GM23338 (cell line): ENCODE measurements around the gene SLC4A8. TPM values are rescaled to one million over a fixed set of nuclear protein-coding genes. Genes with fewer than 3 reads are reported as not detected.

Experiments
- ATAC-seq: fragments of 200-7000 bp; cut with Tn5 transposase; 3 replicates; pipeline ENCODE4 v1.9.1; 2020
- DNase-seq: peaks from one replicate; pipeline ENCODE4 v3.0.0-alpha.2; 2015; ENCODE audit warnings: low spot score
- H2AFZ ChIP-seq: fragments of 200-600 bp; sonication (generic); 2 replicates; pipeline ENCODE4 v1.8.0; 2016; ENCODE audit warnings: antibody characterized with exemption, mild to moderate bottlenecking, moderate library complexity
- H3F3A ChIP-seq: fragments of 200-600 bp; sonication (generic); replicated peaks from 2 replicates; pipeline ENCODE4 v1.8.0; 2017; ENCODE audit warnings: antibody characterized with exemption, mixed run types, low read depth
- H3K27ac ChIP-seq: fragments of 200-600 bp; sonication (generic); 2 replicates; pipeline ENCODE4 v1.6.1; 2016; ENCODE audit warnings: low read depth
- H3K27me3 ChIP-seq: fragments of 200-600 bp; sonication (generic); 2 replicates; pipeline ENCODE4 v1.8.0; 2016; ENCODE audit warnings: mild to moderate bottlenecking, mixed run types, moderate library complexity; ENCODE audit not compliant: insufficient read depth
- H3K36me3 ChIP-seq: fragments of 200-600 bp; sonication (generic); 2 replicates; pipeline ENCODE4 v1.8.0; 2016; ENCODE audit warnings: mild to moderate bottlenecking; ENCODE audit not compliant: insufficient read depth
- H3K4me1 ChIP-seq: fragments of 200-600 bp; sonication (generic); 2 replicates; pipeline ENCODE4 v1.8.0; 2016; ENCODE audit warnings: mild to moderate bottlenecking, moderate library complexity; ENCODE audit not compliant: insufficient read depth
- H3K4me2 ChIP-seq: fragments of 200-600 bp; sonication (generic); 2 replicates; pipeline ENCODE4 v1.7.1; 2017; ENCODE audit warnings: mixed run types
- H3K4me3 ChIP-seq: fragments of 200-600 bp; sonication (generic); 2 replicates; pipeline ENCODE4 v1.6.1; 2016; ENCODE audit warnings: mixed run types
- H3K79me2 ChIP-seq: fragments of 200-600 bp; sonication (generic); replicated peaks from 2 replicates; pipeline ENCODE4 v1.8.0; 2017; ENCODE audit warnings: mild to moderate bottlenecking; ENCODE audit not compliant: insufficient read depth
- H3K9me2 ChIP-seq: fragments of 200-600 bp; sonication (generic); 2 replicates; pipeline ENCODE4 v1.8.0; 2017; ENCODE audit not compliant: insufficient read depth
- H4K20me1 ChIP-seq: fragments of 200-600 bp; sonication (generic); replicated peaks from 2 replicates; pipeline ENCODE4 v1.8.0; 2017; ENCODE audit warnings: mild to moderate bottlenecking; ENCODE audit not compliant: insufficient read depth
- H3K27ac Mint-ChIP-seq: 2 replicates; pipeline ENCODE4 v1.8.0; 2020; ENCODE audit warnings: inconsistent platforms, mild to moderate bottlenecking, moderate library complexity, mixed read lengths
- H3K27me3 Mint-ChIP-seq: 3 replicates; pipeline ENCODE4 v1.8.0; 2022; ENCODE audit warnings: low read depth, mild to moderate bottlenecking, moderate library complexity, mixed read lengths, inconsistent platforms; ENCODE audit not compliant: insufficient read depth, poor library complexity
- H3K36me3 Mint-ChIP-seq: 3 replicates; pipeline ENCODE4 v1.8.0; 2021; ENCODE audit warnings: low read depth, mild to moderate bottlenecking, inconsistent platforms, moderate library complexity, mixed read lengths
- H3K4me1 Mint-ChIP-seq: 3 replicates; pipeline ENCODE4 v1.8.0; 2020; ENCODE audit warnings: mild to moderate bottlenecking, inconsistent platforms, mixed read lengths
- H3K4me3 Mint-ChIP-seq: 3 replicates; pipeline ENCODE4 v1.8.0; 2021; ENCODE audit warnings: moderate library complexity, mild to moderate bottlenecking, inconsistent platforms, mixed read lengths
- H3K9me3 Mint-ChIP-seq: 3 replicates; pipeline ENCODE4 v1.8.0; 2020; ENCODE audit warnings: moderate library complexity, mild to moderate bottlenecking, inconsistent platforms, mixed read lengths
- EZH2 ChIP-seq: fragments of 200-600 bp; sonication (generic); IDR thresholded peaks from one replicate; pipeline ENCODE4 v1.8.0; 2017; ENCODE audit warnings: antibody characterized with exemption, mild to moderate bottlenecking, low read depth; ENCODE audit not compliant: unreplicated experiment
- POLR2AphosphoS5 ChIP-seq: IDR thresholded peaks from 2 replicates; pipeline ENCODE4 v1.6.1; 2016; ENCODE audit warnings: antibody characterized with exemption, low read depth
- ZNF114 ChIP-seq: fragments of 250-450 bp; sonication (Bioruptor Pico); IDR thresholded peaks from 2 replicates; pipeline ENCODE4 v1.5.0; 2020; ENCODE audit warnings: mild to moderate bottlenecking, moderate library complexity
- polyA plus RNA-seq: library from polyadenylated mRNA; unstranded; fragments of >200 nt; fragmentation: Nextera tagmentation; extraction: Ambion mirVana; gene quantifications from 2 replicates; pipeline ENCODE4 v1.2.1, GENCODE V29; 2016
- total RNA-seq: library from RNA; depleted of rRNA; stranded (reverse); fragments of >200 nt; shearing (Covaris generic); gene quantifications from 2 replicates; pipeline ENCODE4 v1.2.3, GENCODE V29; 2014
- TF ChIP-seq, protein P1 (sequence below): fragments of 250-450 bp; sonication (Bioruptor Pico); IDR thresholded peaks from 2 replicates; pipeline ENCODE4 v1.5.0; 2020; ENCODE audit warnings: mild to moderate bottlenecking, moderate library complexity
- TF ChIP-seq, protein P2 (sequence below), 2 experiments: fragments of 200-600 bp in 1 of 2; sonication (generic) in 1 of 2; conservative IDR thresholded peaks; 2 replicates each; pipeline versions ENCODE4 v1.5.1 to v1.6.1; 2016 to 2017; ENCODE audit warnings: antibody characterized with exemption in 2 of 2, low read depth in 2 of 2, mild to moderate bottlenecking in 2 of 2, moderate library complexity in 1 of 2

The SLC4A8 gene
- total and polyA plus RNA-seq, 2 experiments from 2014 or later: 7.6 to 9.2 TPM

DNA sequence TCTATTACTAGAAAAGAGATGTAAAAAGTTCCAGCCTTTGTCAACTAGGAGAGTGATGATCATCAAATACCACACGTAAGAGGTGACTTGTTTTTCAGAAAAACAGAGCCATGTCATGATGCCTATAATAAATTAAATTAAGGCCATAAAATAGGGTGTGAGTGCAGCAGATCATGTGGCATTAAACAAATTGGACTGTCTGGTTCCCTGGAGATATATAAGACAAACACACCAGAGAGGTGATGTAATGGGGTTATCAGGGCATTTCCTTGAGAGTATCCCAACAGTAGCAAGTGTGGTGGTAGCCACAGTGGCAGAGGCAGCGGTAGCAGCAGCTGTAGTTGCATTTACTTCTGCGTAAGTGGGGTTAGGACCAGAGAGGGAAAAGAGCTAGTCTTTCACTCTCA, 18.8 kb upstream of the SLC4A8 start (continued):
- TF ChIP-seq, protein P1, sequence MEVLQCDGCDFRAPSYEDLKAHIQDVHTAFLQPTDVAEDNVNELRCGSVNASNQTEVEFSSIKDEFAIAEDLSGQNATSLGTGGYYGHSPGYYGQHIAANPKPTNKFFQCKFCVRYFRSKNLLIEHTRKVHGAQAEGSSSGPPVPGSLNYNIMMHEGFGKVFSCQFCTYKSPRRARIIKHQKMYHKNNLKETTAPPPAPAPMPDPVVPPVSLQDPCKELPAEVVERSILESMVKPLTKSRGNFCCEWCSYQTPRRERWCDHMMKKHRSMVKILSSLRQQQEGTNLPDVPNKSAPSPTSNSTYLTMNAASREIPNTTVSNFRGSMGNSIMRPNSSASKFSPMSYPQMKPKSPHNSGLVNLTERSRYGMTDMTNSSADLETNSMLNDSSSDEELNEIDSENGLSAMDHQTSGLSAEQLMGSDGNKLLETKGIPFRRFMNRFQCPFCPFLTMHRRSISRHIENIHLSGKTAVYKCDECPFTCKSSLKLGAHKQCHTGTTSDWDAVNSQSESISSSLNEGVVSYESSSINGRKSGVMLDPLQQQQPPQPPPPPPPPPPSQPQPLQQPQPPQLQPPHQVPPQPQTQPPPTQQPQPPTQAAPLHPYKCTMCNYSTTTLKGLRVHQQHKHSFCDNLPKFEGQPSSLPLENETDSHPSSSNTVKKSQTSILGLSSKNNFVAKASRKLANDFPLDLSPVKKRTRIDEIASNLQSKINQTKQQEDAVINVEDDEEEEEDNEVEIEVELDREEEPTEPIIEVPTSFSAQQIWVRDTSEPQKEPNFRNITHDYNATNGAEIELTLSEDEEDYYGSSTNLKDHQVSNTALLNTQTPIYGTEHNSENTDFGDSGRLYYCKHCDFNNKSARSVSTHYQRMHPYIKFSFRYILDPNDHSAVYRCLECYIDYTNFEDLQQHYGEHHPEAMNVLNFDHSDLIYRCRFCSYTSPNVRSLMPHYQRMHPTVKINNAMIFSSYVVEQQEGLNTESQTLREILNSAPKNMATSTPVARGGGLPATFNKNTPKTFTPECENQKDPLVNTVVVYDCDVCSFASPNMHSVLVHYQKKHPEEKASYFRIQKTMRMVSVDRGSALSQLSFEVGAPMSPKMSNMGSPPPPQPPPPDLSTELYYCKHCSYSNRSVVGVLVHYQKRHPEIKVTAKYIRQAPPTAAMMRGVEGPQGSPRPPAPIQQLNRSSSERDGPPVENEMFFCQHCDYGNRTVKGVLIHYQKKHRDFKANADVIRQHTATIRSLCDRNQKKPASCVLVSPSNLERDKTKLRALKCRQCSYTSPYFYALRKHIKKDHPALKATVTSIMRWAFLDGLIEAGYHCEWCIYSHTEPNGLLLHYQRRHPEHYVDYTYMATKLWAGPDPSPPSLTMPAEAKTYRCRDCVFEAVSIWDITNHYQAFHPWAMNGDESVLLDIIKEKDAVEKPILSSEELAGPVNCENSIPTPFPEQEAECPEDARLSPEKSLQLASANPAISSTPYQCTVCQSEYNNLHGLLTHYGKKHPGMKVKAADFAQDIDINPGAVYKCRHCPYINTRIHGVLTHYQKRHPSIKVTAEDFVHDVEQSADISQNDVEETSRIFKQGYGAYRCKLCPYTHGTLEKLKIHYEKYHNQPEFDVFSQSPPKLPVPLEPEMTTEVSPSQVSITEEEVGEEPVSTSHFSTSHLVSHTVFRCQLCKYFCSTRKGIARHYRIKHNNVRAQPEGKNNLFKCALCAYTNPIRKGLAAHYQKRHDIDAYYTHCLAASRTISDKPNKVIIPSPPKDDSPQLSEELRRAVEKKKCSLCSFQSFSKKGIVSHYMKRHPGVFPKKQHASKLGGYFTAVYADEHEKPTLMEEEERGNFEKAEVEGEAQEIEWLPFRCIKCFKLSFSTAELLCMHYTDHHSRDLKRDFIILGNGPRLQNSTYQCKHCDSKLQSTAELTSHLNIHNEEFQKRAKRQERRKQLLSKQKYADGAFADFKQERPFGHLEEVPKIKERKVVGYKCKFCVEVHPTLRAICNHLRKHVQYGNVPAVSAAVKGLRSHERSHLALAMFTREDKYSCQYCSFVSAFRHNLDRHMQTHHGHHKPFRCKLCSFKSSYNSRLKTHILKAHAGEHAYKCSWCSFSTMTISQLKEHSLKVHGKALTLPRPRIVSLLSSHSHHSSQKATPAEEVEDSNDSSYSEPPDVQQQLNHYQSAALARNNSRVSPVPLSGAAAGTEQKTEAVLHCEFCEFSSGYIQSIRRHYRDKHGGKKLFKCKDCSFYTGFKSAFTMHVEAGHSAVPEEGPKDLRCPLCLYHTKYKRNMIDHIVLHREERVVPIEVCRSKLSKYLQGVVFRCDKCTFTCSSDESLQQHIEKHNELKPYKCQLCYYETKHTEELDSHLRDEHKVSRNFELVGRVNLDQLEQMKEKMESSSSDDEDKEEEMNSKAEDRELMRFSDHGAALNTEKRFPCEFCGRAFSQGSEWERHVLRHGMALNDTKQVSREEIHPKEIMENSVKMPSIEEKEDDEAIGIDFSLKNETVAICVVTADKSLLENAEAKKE: no peak
- TF ChIP-seq ZNF114 (no peak), EZH2 (no peak), POLR2AphosphoS5 (no peak)
- TF ChIP-seq, protein P2, sequence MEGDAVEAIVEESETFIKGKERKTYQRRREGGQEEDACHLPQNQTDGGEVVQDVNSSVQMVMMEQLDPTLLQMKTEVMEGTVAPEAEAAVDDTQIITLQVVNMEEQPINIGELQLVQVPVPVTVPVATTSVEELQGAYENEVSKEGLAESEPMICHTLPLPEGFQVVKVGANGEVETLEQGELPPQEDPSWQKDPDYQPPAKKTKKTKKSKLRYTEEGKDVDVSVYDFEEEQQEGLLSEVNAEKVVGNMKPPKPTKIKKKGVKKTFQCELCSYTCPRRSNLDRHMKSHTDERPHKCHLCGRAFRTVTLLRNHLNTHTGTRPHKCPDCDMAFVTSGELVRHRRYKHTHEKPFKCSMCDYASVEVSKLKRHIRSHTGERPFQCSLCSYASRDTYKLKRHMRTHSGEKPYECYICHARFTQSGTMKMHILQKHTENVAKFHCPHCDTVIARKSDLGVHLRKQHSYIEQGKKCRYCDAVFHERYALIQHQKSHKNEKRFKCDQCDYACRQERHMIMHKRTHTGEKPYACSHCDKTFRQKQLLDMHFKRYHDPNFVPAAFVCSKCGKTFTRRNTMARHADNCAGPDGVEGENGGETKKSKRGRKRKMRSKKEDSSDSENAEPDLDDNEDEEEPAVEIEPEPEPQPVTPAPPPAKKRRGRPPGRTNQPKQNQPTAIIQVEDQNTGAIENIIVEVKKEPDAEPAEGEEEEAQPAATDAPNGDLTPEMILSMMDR (conservative IDR thresholded peaks at IDR 0.05; ENCODE audit: low read depth in 2 of 2): no peak

- ATAC-seq: no peak
- Histone ChIP-seq H3K79me2 (no peaks in the 10 kb centered on the region), H3F3A (no peaks in the 10 kb centered on the region), H2AFZ (no peak overlapping the region), H3K27me3 (no peaks in the 10 kb centered on the region), H3K9me2 (no peaks in the 10 kb centered on the region), H3K4me1 (no peaks in the 10 kb centered on the region), H3K4me3 (no peak overlapping the region), H4K20me1 (no peaks in the 10 kb centered on the region; the same call in 1 of the 2 replicates), H3K36me3 (no peaks in the 10 kb centered on the region), H3K4me2 (no peak overlapping the region), H3K27ac (no peak overlapping the region)
- H3K9me3 Mint-ChIP-seq: no peaks in the 10 kb centered on the region
- no peaks in the 10 kb centered on the region for H3K36me3 Mint-ChIP-seq
- peaks cover 3% of the 10 kb centered on the region for H3K27me3 Mint-ChIP-seq
- DNase-seq: no peak
- H3K4me3 Mint-ChIP-seq: no peak overlapping the region
- no peak for TF ChIP-seq EZH2
- no peak for TF ChIP-seq POLR2AphosphoS5
- TF ChIP-seq ZNF114: no peak
- 0 out of 2 replicates have a peak overlapping the region, but pooled peaks have one; percentile 34 for H3K27ac Mint-ChIP-seq
- peaks cover 7% of the 10 kb centered on the region; the same call in 1 of the 3 replicates for H3K4me1 Mint-ChIP-seq
Measured at GRCh38 chr12:51406290-51406689, 18.3 kb upstream of the SLC4A8 start.
